ENCODE data around the gene KREMEN2.

DNA sequence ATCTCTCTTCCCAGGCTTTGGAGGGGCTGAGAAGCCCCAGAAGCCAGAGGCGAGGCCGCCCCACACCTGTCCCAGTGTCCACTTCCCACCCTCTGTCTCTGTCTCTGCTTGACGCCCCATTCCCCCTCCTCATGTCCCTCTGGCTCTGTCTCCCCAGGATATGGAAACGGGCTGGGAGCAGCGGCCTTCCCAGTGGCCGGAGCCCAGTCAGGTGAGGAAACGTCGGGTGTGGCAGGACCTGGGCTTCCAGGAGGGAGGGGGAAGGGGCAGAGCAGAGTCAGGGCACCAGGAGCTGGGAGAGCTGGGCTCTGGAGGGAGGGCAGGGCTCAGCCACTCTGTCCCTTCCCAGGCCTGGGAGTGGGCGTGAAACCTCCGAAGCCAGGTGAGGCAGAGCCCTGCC, 26.8 kb downstream of the KREMEN2 start:
- TF ChIP-seq, protein P1, sequence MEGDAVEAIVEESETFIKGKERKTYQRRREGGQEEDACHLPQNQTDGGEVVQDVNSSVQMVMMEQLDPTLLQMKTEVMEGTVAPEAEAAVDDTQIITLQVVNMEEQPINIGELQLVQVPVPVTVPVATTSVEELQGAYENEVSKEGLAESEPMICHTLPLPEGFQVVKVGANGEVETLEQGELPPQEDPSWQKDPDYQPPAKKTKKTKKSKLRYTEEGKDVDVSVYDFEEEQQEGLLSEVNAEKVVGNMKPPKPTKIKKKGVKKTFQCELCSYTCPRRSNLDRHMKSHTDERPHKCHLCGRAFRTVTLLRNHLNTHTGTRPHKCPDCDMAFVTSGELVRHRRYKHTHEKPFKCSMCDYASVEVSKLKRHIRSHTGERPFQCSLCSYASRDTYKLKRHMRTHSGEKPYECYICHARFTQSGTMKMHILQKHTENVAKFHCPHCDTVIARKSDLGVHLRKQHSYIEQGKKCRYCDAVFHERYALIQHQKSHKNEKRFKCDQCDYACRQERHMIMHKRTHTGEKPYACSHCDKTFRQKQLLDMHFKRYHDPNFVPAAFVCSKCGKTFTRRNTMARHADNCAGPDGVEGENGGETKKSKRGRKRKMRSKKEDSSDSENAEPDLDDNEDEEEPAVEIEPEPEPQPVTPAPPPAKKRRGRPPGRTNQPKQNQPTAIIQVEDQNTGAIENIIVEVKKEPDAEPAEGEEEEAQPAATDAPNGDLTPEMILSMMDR (IDR thresholded peaks at IDR 0.05): no peak
- no peak for TF ChIP-seq EP300 (IDR thresholded peaks at IDR 0.05)
- no peak for TF ChIP-seq POLR2A (IDR thresholded peaks at IDR 0.05)

All from ovary (tissue), 3 donors.